Measurements from ENCODE around the gene CARD14. TPM values are rescaled to one million over a fixed set of nuclear protein-coding genes. Genes with fewer than 3 reads are reported as not detected.

CARD14 gene
- total RNA-seq, 1 experiment from 2014 or later = 2.3 TPM

- H3K9me3 ChIP-seq (ENCODE audit: low read length) = peaks cover 22% of the 10 kb centered on the region
- H3K4me1 ChIP-seq (ENCODE audit: insufficient read depth, low read length) = no peaks in the 10 kb centered on the region
- H3K36me3 ChIP-seq (ENCODE audit: low read depth, low read length) = peaks cover 30% of the 10 kb centered on the region
- DNase-seq = no peak
- POLR2A ChIA-PET (ENCODE audit: unreplicated experiment) = no interaction called here
- H4K20me1 ChIP-seq (ENCODE audit: low read length) = no peaks in the 10 kb centered on the region
- no TSS peak for BruUV-seq (replicated peaks)
- TF ChIP-seq CTCF (conservative IDR thresholded peaks at IDR 0.05; ENCODE audit: low read depth, low read length) = no peak
- TF ChIP-seq EZH2 (IDR thresholded peaks at IDR 0.05; ENCODE audit: low read length, unreplicated experiment) = no peak
- TF ChIP-seq EZH2phosphoT487 (IDR thresholded peaks at IDR 0.05; ENCODE audit: borderline replicate concordance, low read length) = no peak
- H3K4me2 ChIP-seq (ENCODE audit: low read length) = no peak overlapping the region
- no peaks in the 10 kb centered on the region for H3F3A ChIP-seq (ENCODE audit: low read length, unreplicated experiment)
- H3K79me2 ChIP-seq (ENCODE audit: low read length) = no peaks in the 10 kb centered on the region
- ATAC-seq = no peak
- H2AFZ ChIP-seq (ENCODE audit: low read length) = no peak overlapping the region
- no peak overlapping the region for H3K4me3 ChIP-seq (ENCODE audit: low read length)
- H3K27ac ChIP-seq (ENCODE audit: low read length) = no peak overlapping the region
- H3K27me3 ChIP-seq (ENCODE audit: low read length) = no peaks in the 10 kb centered on the region
- H3K9me2 ChIP-seq (replicated peaks; ENCODE audit: low read length) = no peaks in the 10 kb centered on the region
- no peak overlapping the region for H3K9ac ChIP-seq (ENCODE audit: low read length)
- CTCF ChIA-PET = no interaction called here
- intact Hi-C loops (cut with micrococcal nuclease) = no loop called here
Measured at GRCh38 chr17:80233202-80233601, 63.4 kb downstream of the CARD14 start.

DNA sequence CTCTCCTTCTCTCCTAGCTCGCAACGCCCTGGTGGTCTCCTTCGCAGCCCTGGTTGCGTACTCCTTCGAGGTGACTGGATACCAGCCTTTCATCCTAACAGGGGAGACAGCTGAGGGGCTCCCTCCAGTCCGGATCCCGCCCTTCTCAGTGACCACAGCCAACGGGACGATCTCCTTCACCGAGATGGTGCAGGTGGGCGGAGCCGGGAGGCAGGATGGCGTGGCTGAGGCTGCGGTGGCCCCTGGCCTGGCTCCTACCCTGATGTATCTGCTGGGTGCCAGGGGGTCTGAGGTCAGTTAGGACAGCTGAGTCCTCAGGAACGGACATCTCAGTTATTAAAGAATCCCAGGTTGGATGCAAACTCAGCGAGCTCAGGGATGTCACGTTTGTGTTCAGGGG is 67.1 kb downstream of the CARD14 start:
- no peaks in the 10 kb centered on the region for H4K20me1 ChIP-seq (ENCODE audit: low read length)
- no peak for DNase-seq
- no peak for ATAC-seq
- H3K4me3 ChIP-seq (ENCODE audit: low read length) = no peak overlapping the region
- no peak overlapping the region for H3K9ac ChIP-seq (ENCODE audit: low read length)
- no peak overlapping the region for H2AFZ ChIP-seq (ENCODE audit: low read length)
- no TSS peak for BruUV-seq (replicated peaks)
- no peaks in the 10 kb centered on the region for H3K9me2 ChIP-seq (replicated peaks; ENCODE audit: low read length)
- peaks cover 23% of the 10 kb centered on the region for H3K36me3 ChIP-seq (ENCODE audit: low read depth, low read length)
- intact Hi-C loops (cut with micrococcal nuclease) = no loop called here
- no peak overlapping the region for H3K27ac ChIP-seq (ENCODE audit: low read length)
- H3K9me3 ChIP-seq (ENCODE audit: low read length) = peaks cover 16% of the 10 kb centered on the region
- ChIA-PET CTCF (no interaction called here), POLR2A (ENCODE audit: unreplicated experiment) (no interaction called here)
- no peak overlapping the region for H3K4me2 ChIP-seq (ENCODE audit: low read length)
- TF ChIP-seq CTCF (conservative IDR thresholded peaks at IDR 0.05; ENCODE audit: low read depth, low read length) = no peak
- TF ChIP-seq EZH2 (IDR thresholded peaks at IDR 0.05; ENCODE audit: low read length, unreplicated experiment) = no peak
- H3K79me2 ChIP-seq (ENCODE audit: low read length) = no peaks in the 10 kb centered on the region
- no peaks in the 10 kb centered on the region for H3K27me3 ChIP-seq (ENCODE audit: low read length)
- H3F3A ChIP-seq (ENCODE audit: low read length, unreplicated experiment) = no peaks in the 10 kb centered on the region
- no peaks in the 10 kb centered on the region for H3K4me1 ChIP-seq (ENCODE audit: insufficient read depth, low read length)

DNA sequence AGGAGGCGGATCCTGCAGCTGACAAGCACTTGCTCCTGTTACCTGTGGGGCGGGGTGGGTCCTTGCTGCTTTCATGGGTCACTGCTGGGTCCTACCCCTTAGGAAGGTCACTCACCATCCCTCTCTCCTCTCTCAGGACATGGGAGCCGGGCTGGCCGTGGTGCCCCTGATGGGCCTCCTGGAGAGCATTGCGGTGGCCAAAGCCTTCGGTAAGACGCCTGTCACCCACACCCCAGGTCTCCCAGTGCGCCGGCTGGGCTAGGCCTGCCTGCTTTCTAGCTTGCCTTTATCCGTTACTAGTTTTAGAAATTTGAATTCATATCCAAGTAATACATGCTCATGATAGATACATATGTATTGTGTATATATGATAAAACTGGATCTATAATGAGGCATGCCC is 67.6 kb downstream of the CARD14 start:
- H2AFZ ChIP-seq (ENCODE audit: low read length) = no peak overlapping the region
- no peak overlapping the region for H3K9ac ChIP-seq (ENCODE audit: low read length)
- H3K4me3 ChIP-seq (ENCODE audit: low read length) = no peak overlapping the region
- H3K27ac ChIP-seq (ENCODE audit: low read length) = no peak overlapping the region
- TF ChIP-seq CTCF (conservative IDR thresholded peaks at IDR 0.05; ENCODE audit: low read depth, low read length) = no peak
- H3K9me3 ChIP-seq (ENCODE audit: low read length) = peaks cover 11% of the 10 kb centered on the region
- no peak for DNase-seq
- CTCF ChIA-PET = no interaction called here
- H3K4me1 ChIP-seq (ENCODE audit: insufficient read depth, low read length) = no peaks in the 10 kb centered on the region
- intact Hi-C loops (cut with micrococcal nuclease) = no loop called here
- ATAC-seq = no peak
- no peaks in the 10 kb centered on the region for H3K27me3 ChIP-seq (ENCODE audit: low read length)
- no peaks in the 10 kb centered on the region for H3F3A ChIP-seq (ENCODE audit: low read length, unreplicated experiment)
- POLR2A ChIA-PET (ENCODE audit: unreplicated experiment) = no interaction called here
- no TSS peak for BruUV-seq (replicated peaks)
- no peak overlapping the region for H3K4me2 ChIP-seq (ENCODE audit: low read length)
- H3K36me3 ChIP-seq (ENCODE audit: low read depth, low read length) = peaks cover 19% of the 10 kb centered on the region
- H3K79me2 ChIP-seq (ENCODE audit: low read length) = no peaks in the 10 kb centered on the region
- no peaks in the 10 kb centered on the region for H3K9me2 ChIP-seq (replicated peaks; ENCODE audit: low read length)
- no peaks in the 10 kb centered on the region for H4K20me1 ChIP-seq (ENCODE audit: low read length)

Data from PC-3 (cell line).